GM12878 (cell line): ENCODE measurements around the gene TAF9. TPM values are rescaled to one million over a fixed set of nuclear protein-coding genes. Genes with fewer than 3 reads are reported as not detected.

Experiments used
- ATAC-seq: fragments of 200-7000 bp; cut with Tn5 transposase; 3 replicates; pipeline ENCODE4 v1.9.1; 2020; ENCODE audit warnings: mild to moderate bottlenecking, moderate library complexity
- BruUV-seq: library from RNA; stranded (reverse); fragments of 400-500 nt; replicated peaks from 2 replicates; lab custom pipeline; 2021; lab: Mats Ljungman, UMichigan
- CTCF ChIA-PET: fragments of 300-600 bp; sonication (Branson Sonifier 250); formaldehyde crosslinking; extraction: SDS; loops from one replicate; lab custom pipeline; 2021; ENCODE audit warnings: inconsistent platforms; lab: Yijun Ruan, JAX
- POLR2A ChIA-PET: fragments of 350-600 bp; formaldehyde crosslinking; extraction: SDS; loops from one replicate; lab custom pipeline; 2021; ENCODE audit warnings: inconsistent platforms; lab: Charles Lee
- RAD21 ChIA-PET: fragments of 300-600 bp; sonication (Branson Sonifier 250); formaldehyde crosslinking; loops from one replicate; lab custom pipeline; 2023; ENCODE audit warnings: antibody characterized with exemption; ENCODE audit not compliant: unreplicated experiment; lab: Charles Lee
- SMC1A ChIA-PET: fragments of 300-600 bp; sonication (Branson Sonifier 250); formaldehyde crosslinking; loops from one replicate; lab custom pipeline; 2023; ENCODE audit not compliant: unreplicated experiment, uncharacterized antibody; lab: Charles Lee
- DNase-seq: peaks from one replicate; pipeline ENCODE4 v3.0.0-alpha.2; 2011; ENCODE audit warnings: low read depth, low spot score
- FAIRE-seq: peaks from 3 replicates; lab custom pipeline; 2011; peaks lifted over from hg19 to GRCh38; lab: Jason Lieb, UNC
- H2AFZ ChIP-seq: 2 replicates; pipeline ENCODE4 v1.6.0; 2011; ENCODE audit warnings: low read depth, low read length, control low read depth; ENCODE audit not compliant: control insufficient read depth
- H3K27ac ChIP-seq: 2 replicates; pipeline ENCODE4 v1.5.1; 2011; ENCODE audit warnings: control low read depth; ENCODE audit not compliant: control insufficient read depth, insufficient read depth
- H3K27me3 ChIP-seq, 2 experiments: replicated peaks in 1 of 2; 2 replicates each; pipeline versions ENCODE4 v1.6.0 to v1.6.1; 2011; ENCODE audit warnings: low read length in 1 of 2; ENCODE audit not compliant: control insufficient read depth in 2 of 2, insufficient read depth in 2 of 2
- H3K36me3 ChIP-seq, 2 experiments: 2 replicates each; pipeline ENCODE4 v1.5.1; 2011; ENCODE audit warnings: low read length in 1 of 2; ENCODE audit not compliant: control insufficient read depth in 2 of 2, insufficient read depth in 2 of 2
- H3K4me1 ChIP-seq: 2 replicates; pipeline ENCODE4 v1.6.1; 2011; ENCODE audit warnings: mild to moderate bottlenecking, low read length, moderate library complexity, mixed read lengths; ENCODE audit not compliant: control insufficient read depth, insufficient read depth
- H3K4me2 ChIP-seq: 2 replicates; pipeline ENCODE4 v1.6.0; 2011; ENCODE audit warnings: control low read depth; ENCODE audit not compliant: control insufficient read depth, insufficient read depth
- H3K4me3 ChIP-seq: fragments of 200-600 bp; sonication (generic); 2 replicates; pipeline ENCODE4 v1.5.1; 2016
- H3K79me2 ChIP-seq: 2 replicates; pipeline ENCODE4 v1.6.0; 2011; ENCODE audit warnings: low read length; ENCODE audit not compliant: control insufficient read depth, insufficient read depth
- H3K9ac ChIP-seq: 2 replicates; pipeline ENCODE4 v1.8.0; 2011; ENCODE audit warnings: low read length, control low read depth, mixed read lengths; ENCODE audit not compliant: control insufficient read depth, insufficient read depth
- H3K9me3 ChIP-seq: replicated peaks from 3 replicates; pipeline ENCODE4 v1.5.1; 2011; ENCODE audit warnings: mild to moderate bottlenecking, low read length; ENCODE audit not compliant: control insufficient read depth, insufficient read depth
- H4K20me1 ChIP-seq: 2 replicates; pipeline ENCODE4 v1.6.0; 2011; ENCODE audit not compliant: control insufficient read depth, insufficient read depth
- BACH1 ChIP-seq: fragments of 450-650 bp; IDR thresholded peaks from 2 replicates; pipeline ENCODE4 v1.6.1; 2017; ENCODE audit warnings: mild to moderate bottlenecking, borderline replicate concordance
- CBFB ChIP-seq: IDR thresholded peaks from 2 replicates; pipeline ENCODE4 v1.6.1; 2016; ENCODE audit warnings: antibody characterized with exemption, low read depth
- CHD2 ChIP-seq: IDR thresholded peaks from 2 replicates; pipeline ENCODE4 v1.6.1; 2011; ENCODE audit warnings: low read depth, low read length, improper control_type of control experiment, borderline replicate concordance
- CREB1 ChIP-seq: IDR thresholded peaks from 2 replicates; pipeline ENCODE4 v1.6.1; 2012; ENCODE audit warnings: low read depth, mild to moderate bottlenecking, inconsistent platforms
- CREM ChIP-seq: IDR thresholded peaks from 2 replicates; pipeline ENCODE4 v1.6.1; 2014; ENCODE audit warnings: antibody characterized with exemption, low read depth
- GABPA ChIP-seq: IDR thresholded peaks from 2 replicates; pipeline ENCODE4 v1.6.1; 2014; ENCODE audit warnings: antibody characterized with exemption, low read depth, mild to moderate bottlenecking, inconsistent platforms
- MEF2B ChIP-seq: fragments of 450-650 bp; IDR thresholded peaks from 2 replicates; pipeline ENCODE4 v1.6.1; 2018; ENCODE audit warnings: mild to moderate bottlenecking, moderate library complexity; ENCODE audit not compliant: partially characterized antibody, poor library complexity, severe bottlenecking
- MXI1 ChIP-seq: fragments of 150-350 bp; IDR thresholded peaks from 2 replicates; pipeline ENCODE4 v1.6.1; 2011; ENCODE audit warnings: low read depth, mild to moderate bottlenecking, inconsistent platforms, low read length, improper control_type of control experiment
- NFXL1 ChIP-seq: fragments of 450-650 bp; IDR thresholded peaks from 2 replicates; pipeline ENCODE4 v1.6.1; 2017; ENCODE audit warnings: antibody characterized with exemption, mild to moderate bottlenecking, borderline replicate concordance
- NFYB ChIP-seq: IDR thresholded peaks from 2 replicates; pipeline ENCODE4 v1.6.1; 2011; ENCODE audit warnings: low read depth, mild to moderate bottlenecking, low read length, improper control_type of control experiment, moderate library complexity; ENCODE audit not compliant: insufficient read depth
- NR2F1 ChIP-seq: fragments of 450-650 bp; conservative IDR thresholded peaks from 2 replicates; pipeline ENCODE4 v1.6.1; 2017; ENCODE audit warnings: mild to moderate bottlenecking
- SIN3A ChIP-seq: IDR thresholded peaks from 2 replicates; pipeline ENCODE4 v1.6.1; 2012; ENCODE audit warnings: low read depth, low read length, improper control_type of control experiment
- SMAD1 ChIP-seq: fragments of 450-650 bp; IDR thresholded peaks from 2 replicates; pipeline ENCODE4 v1.6.1; 2018; ENCODE audit warnings: mild to moderate bottlenecking, low read depth; ENCODE audit not compliant: partially characterized antibody
- SMARCA5 ChIP-seq: fragments of 450-650 bp; IDR thresholded peaks from 2 replicates; pipeline ENCODE4 v1.6.1; 2017; ENCODE audit warnings: mild to moderate bottlenecking
- SUPT20H ChIP-seq: IDR thresholded peaks from 2 replicates; pipeline ENCODE4 v1.6.1; 2011; ENCODE audit warnings: low read depth, mild to moderate bottlenecking, low read length, moderate library complexity, borderline replicate concordance; ENCODE audit not compliant: control insufficient read depth
- WGBS: methylation state at CpG from one replicate; pipeline ENCODE4 v1.1.6; 2016; ENCODE audit warnings: low lambda C conversion rate; ENCODE audit not compliant: insufficient replicate concordance, insufficient coverage; ENCODE audit errors: missing lambda C conversion rate; 5-methylcytosine and 5-hydroxymethylcytosine counted together
- in situ Hi-C: fragments of 300-500 bp; cut with MboI; formaldehyde crosslinking; loops from 9 replicates; pipeline ENCODE4 v1.14.3; 2018; ENCODE audit warnings: mixed read lengths
- intact Hi-C: fragments of 100-400 bp; cut with micrococcal nuclease; formaldehyde crosslinking; loops from one replicate; pipeline ENCODE4 v1.14.2; 2022; ENCODE audit not compliant: unreplicated experiment
- polyA plus RNA-seq, 11 experiments: library from polyadenylated mRNA; depleted of rRNA in 4 of 11; unstranded in 6 of 11; stranded (reverse) in 5 of 11; fragments of >200 nt; fragmentation: Nextera tagmentation in 4 of 11; fragmentation: Illumina TruSeq in 1 of 11; extraction: Ambion mirVana in 4 of 11; extraction: Trizol in 1 of 11; gene quantifications; 1 replicate in 1 of 11; 2 replicates in 10 of 11; pipeline versions ENCODE4 v1.2.1 to v1.2.3, GENCODE V29; 2011 to 2016; ENCODE audit warnings: inconsistent platforms in 2 of 11, missing spikeins in 2 of 11, low read depth in 1 of 11
- total RNA-seq, 4 experiments: library from RNA; depleted of rRNA in 3 of 4; stranded (reverse); fragments of >200 nt in 3 of 4; fragmentation: Illumina TruSeq in 1 of 4; extraction: Trizol in 1 of 4; gene quantifications; 2 replicates each; pipeline versions ENCODE4 v1.2.1 to v1.2.3, GENCODE V29; 2013 to 2021
- TF ChIP-seq, protein P1 (sequence below): fragments of 150-350 bp; IDR thresholded peaks from 2 replicates; pipeline ENCODE4 v1.6.1; 2014; ENCODE audit warnings: mild to moderate bottlenecking, low read depth, low read length
- TF ChIP-seq, protein P2 (sequence below): fragments of 450-650 bp; IDR thresholded peaks from 2 replicates; pipeline ENCODE4 v1.6.1; 2016; ENCODE audit warnings: mild to moderate bottlenecking, moderate library complexity, borderline replicate concordance

TAF9 gene
- total and polyA plus RNA-seq, 10 of the 15 experiments (the other 5 are each of a cell fraction or from before 2014, with no cell fraction given) = 64.4 to 318 (median 150) TPM

DNA sequence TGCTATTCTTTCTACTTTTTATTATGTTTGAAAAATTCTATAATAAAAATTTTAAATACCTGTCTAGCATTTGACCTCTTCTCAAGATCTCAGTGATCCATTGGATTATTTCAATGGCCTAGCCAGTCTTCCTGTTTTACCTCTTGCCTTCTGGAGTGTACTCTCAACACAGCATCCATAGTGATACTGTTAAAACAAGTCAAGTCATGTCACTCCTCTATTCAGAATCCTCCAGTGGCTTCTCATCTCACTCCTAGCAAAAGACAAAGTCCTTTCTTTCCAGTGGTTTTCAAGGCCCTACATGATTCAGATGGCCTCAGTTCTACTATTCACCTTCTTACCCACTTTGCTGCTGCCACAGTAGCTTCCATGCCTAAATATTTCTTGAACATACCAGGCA is 47.4 kb upstream of the TAF9 start (continued):
- TF ChIP-seq SUPT20H (no peak), SMARCA5 (no peak), CREB1 (no peak), GABPA (no peak), NR2F1 (no peak), CHD2 (no peak), NFXL1 (no peak), NFYB (no peak), MEF2B (no peak), MXI1 (no peak)
- TF ChIP-seq, protein P1, sequence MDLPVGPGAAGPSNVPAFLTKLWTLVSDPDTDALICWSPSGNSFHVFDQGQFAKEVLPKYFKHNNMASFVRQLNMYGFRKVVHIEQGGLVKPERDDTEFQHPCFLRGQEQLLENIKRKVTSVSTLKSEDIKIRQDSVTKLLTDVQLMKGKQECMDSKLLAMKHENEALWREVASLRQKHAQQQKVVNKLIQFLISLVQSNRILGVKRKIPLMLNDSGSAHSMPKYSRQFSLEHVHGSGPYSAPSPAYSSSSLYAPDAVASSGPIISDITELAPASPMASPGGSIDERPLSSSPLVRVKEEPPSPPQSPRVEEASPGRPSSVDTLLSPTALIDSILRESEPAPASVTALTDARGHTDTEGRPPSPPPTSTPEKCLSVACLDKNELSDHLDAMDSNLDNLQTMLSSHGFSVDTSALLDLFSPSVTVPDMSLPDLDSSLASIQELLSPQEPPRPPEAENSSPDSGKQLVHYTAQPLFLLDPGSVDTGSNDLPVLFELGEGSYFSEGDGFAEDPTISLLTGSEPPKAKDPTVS = no peak

GRCh38 chr5:69416180-69416579 is 46.9 kb upstream of the TAF9 start:
- intact Hi-C loops (loop anchor here (5.0 kb wide), 1 partner anchor 76 kb away; the partner anchor contains the start of gene OCLN), in situ Hi-C loops (no loop called here)
- Histone ChIP-seq H3K36me3 (peaks cover 0 to 7% of the 10 kb centered on the region in 2 experiments; a peak in 2 of 4 replicates), H4K20me1 (no peaks in the 10 kb centered on the region), H3K4me2 (peak overlapping the region; percentile 70; the same call in 1 of the 2 replicates), H3K4me1 (0 out of 2 replicates have a peak, but pooled peaks cover 2% of the 10 kb centered on the region), H3K9ac (no peak overlapping the region), H3K4me3 (peak overlapping the region; percentile 75; the same call in 1 of the 2 replicates), H3K9me3 (no peaks in the 10 kb centered on the region), H3K79me2 (no peaks in the 10 kb centered on the region), H3K27ac (no peak overlapping the region), H2AFZ (no peak overlapping the region), H3K27me3 (no peaks in the 10 kb centered on the region)
- ChIA-PET CTCF (no interaction called here), POLR2A (no interaction called here), SMC1A (no interaction called here), RAD21 (no interaction called here)
- FAIRE-seq = no peak
- no peak for ATAC-seq
- BruUV-seq = no TSS peak
- no peak for DNase-seq
- 98% methylated on average over 6 of the region's 6 CpGs for WGBS
- TF ChIP-seq, protein P2, sequence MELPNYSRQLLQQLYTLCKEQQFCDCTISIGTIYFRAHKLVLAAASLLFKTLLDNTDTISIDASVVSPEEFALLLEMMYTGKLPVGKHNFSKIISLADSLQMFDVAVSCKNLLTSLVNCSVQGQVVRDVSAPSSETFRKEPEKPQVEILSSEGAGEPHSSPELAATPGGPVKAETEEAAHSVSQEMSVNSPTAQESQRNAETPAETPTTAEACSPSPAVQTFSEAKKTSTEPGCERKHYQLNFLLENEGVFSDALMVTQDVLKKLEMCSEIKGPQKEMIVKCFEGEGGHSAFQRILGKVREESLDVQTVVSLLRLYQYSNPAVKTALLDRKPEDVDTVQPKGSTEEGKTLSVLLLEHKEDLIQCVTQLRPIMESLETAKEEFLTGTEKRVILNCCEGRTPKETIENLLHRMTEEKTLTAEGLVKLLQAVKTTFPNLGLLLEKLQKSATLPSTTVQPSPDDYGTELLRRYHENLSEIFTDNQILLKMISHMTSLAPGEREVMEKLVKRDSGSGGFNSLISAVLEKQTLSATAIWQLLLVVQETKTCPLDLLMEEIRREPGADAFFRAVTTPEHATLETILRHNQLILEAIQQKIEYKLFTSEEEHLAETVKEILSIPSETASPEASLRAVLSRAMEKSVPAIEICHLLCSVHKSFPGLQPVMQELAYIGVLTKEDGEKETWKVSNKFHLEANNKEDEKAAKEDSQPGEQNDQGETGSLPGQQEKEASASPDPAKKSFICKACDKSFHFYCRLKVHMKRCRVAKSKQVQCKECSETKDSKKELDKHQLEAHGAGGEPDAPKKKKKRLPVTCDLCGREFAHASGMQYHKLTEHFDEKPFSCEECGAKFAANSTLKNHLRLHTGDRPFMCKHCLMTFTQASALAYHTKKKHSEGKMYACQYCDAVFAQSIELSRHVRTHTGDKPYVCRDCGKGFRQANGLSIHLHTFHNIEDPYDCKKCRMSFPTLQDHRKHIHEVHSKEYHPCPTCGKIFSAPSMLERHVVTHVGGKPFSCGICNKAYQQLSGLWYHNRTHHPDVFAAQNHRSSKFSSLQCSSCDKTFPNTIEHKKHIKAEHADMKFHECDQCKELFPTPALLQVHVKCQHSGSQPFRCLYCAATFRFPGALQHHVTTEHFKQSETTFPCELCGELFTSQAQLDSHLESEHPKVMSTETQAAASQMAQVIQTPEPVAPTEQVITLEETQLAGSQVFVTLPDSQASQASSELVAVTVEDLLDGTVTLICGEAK = no peak
- TF ChIP-seq SIN3A (no peak), BACH1 (no peak), CREM (no peak), NR2F1 (no peak), SMAD1 (no peak), CBFB (no peak)
